ENCODE results near the gene CD7. TPM values are rescaled to one million over a fixed set of nuclear protein-coding genes. Genes with fewer than 3 reads are reported as not detected.

CD7 gene
- total and polyA plus RNA-seq, 9 of the 15 experiments (the other 6 are each of a cell fraction or from before 2014, with no cell fraction given) = 0.21 to 0.35 TPM; not detected in 7

GRCh38 chr17:82283208-82283749 lies 34.1 kb downstream of the CD7 start (continued):
- no peak for TF ChIP-seq THAP12 (CRISPR knock-in tag; IDR thresholded peaks at IDR 0.05)
- no peak for TF ChIP-seq RFX5 (IDR thresholded peaks at IDR 0.05; ENCODE audit: low read depth, low read length)
- no peak for TF ChIP-seq MEF2D (tag; conservative IDR thresholded peaks at IDR 0.05; ENCODE audit: low read depth)
- no peak for TF ChIP-seq ELK3 (CRISPR knock-in tag; IDR thresholded peaks at IDR 0.05)
- no peak for TF ChIP-seq ASH1L (IDR thresholded peaks at IDR 0.05; ENCODE audit: borderline replicate concordance, low read depth, partially characterized antibody)
- no peak for TF ChIP-seq TFAM (CRISPR knock-in tag; conservative IDR thresholded peaks at IDR 0.05)
- TF ChIP-seq POLR2B (IDR thresholded peaks at IDR 0.05; ENCODE audit: low read depth, partially characterized antibody) = no peak
- peak; percentile 26; the same call in 1 of the 2 replicates for TF ChIP-seq MTA3 (IDR thresholded peaks at IDR 0.05; ENCODE audit: borderline replicate concordance)
- no peak for TF ChIP-seq POLR2H (tag; IDR thresholded peaks at IDR 0.05; ENCODE audit: low read depth)
- no peak for TF ChIP-seq FOXP4 (CRISPR knock-in tag; IDR thresholded peaks at IDR 0.05; ENCODE audit: borderline replicate concordance)
- TF ChIP-seq ZNF165 (CRISPR knock-in tag; IDR thresholded peaks at IDR 0.05; ENCODE audit: borderline replicate concordance) = no peak
- 0 out of 2 replicates have a peak, but pooled peaks have one; percentile 48 for TF ChIP-seq ZNF592 (IDR thresholded peaks at IDR 0.05)
- TF ChIP-seq CREB3 (tag; conservative IDR thresholded peaks at IDR 0.05; ENCODE audit: low read depth) = no peak
- TF ChIP-seq JUND (IDR thresholded peaks at IDR 0.05; ENCODE audit: borderline replicate concordance, low read depth, low read length) = peak; percentile 82
- peak; percentile 67; the same call in 2 of the 3 replicates for TF ChIP-seq JUND (tag; IDR thresholded peaks at IDR 0.05; ENCODE audit: borderline replicate concordance, low read depth, low read length)
- no peak for TF ChIP-seq ARHGAP35 (IDR thresholded peaks at IDR 0.05; ENCODE audit: partially characterized antibody)
- TF ChIP-seq ZNF586 (CRISPR knock-in tag; conservative IDR thresholded peaks at IDR 0.05) = no peak

Measured in K562 (cell line).